Muscle of arm (tissue), 14 donors: ENCODE data around the gene TBPL1. TPM values are rescaled to one million over a fixed set of nuclear protein-coding genes. Genes with fewer than 3 reads are reported as not detected.
A peak's percentile ranks its signal among the peaks of the same experiment; 100 is the strongest.
"Not testable (repeated sequence)": the region's sequence is repeated elsewhere in the genome, so short reads cannot be mapped to it uniquely, and the experiment has no call there.

ENCODE experiments used
- DNase-seq: peaks from one replicate; pipeline ENCODE4 v3.0.0-alpha.2; 2013
- long read RNA-seq, 11 donors: transcript quantifications; one replicate each; lab custom pipeline, GENCODE V29; 2026
- polyA plus RNA-seq, 12 donors: library from polyadenylated mRNA; unstranded; fragments of 120-200 nt; gene quantifications; one replicate each; pipeline ENCODE4 v1.2.1, GENCODE V29; 2013; ENCODE audit not compliant: insufficient read length in 12 of 12

TBPL1 gene
- polyA plus RNA-seq: 10 to 100 TPM in 11 of 12 donors, not detected in 1; 17.7 to 31.2 (median 24.1) TPM
- long read RNA-seq, donor 1, full-length matches to known transcripts: 7 of 14 reads
- long read RNA-seq, donor 1, partial matches to known transcripts: 7 of 14 reads
- long read RNA-seq, donor 1, other reads (novel, unspliced or antisense): 0 of 14 reads
- long read RNA-seq, donor 2, full-length matches to known transcripts: 8 of 8 reads
- long read RNA-seq, donor 2, partial matches to known transcripts: 0 of 8 reads
- long read RNA-seq, donor 2, other reads (novel, unspliced or antisense): 0 of 8 reads
- long read RNA-seq, donor 3, full-length matches to known transcripts: 5 of 12 reads
- long read RNA-seq, donor 3, partial matches to known transcripts: 7 of 12 reads
- long read RNA-seq, donor 3, other reads (novel, unspliced or antisense): 0 of 12 reads
- long read RNA-seq, donor 4, full-length matches to known transcripts: 3 of 3 reads
- long read RNA-seq, donor 4, partial matches to known transcripts: 0 of 3 reads
- long read RNA-seq, donor 4, other reads (novel, unspliced or antisense): 0 of 3 reads
- long read RNA-seq, donor 5, full-length matches to known transcripts: 9 of 9 reads
- long read RNA-seq, donor 5, partial matches to known transcripts: 0 of 9 reads
- long read RNA-seq, donor 5, other reads (novel, unspliced or antisense): 0 of 9 reads
- long read RNA-seq, donor 6, full-length matches to known transcripts: 6 of 6 reads
- long read RNA-seq, donor 6, partial matches to known transcripts: 0 of 6 reads
- long read RNA-seq, donor 6, other reads (novel, unspliced or antisense): 0 of 6 reads
- long read RNA-seq, donor 7, full-length matches to known transcripts: 4 of 4 reads
- long read RNA-seq, donor 7, partial matches to known transcripts: 0 of 4 reads
- long read RNA-seq, donor 7, other reads (novel, unspliced or antisense): 0 of 4 reads
- long read RNA-seq, donor 8, full-length matches to known transcripts: 2 of 2 reads
- long read RNA-seq, donor 8, partial matches to known transcripts: 0 of 2 reads
- long read RNA-seq, donor 8, other reads (novel, unspliced or antisense): 0 of 2 reads
- long read RNA-seq, donor 9, full-length matches to known transcripts: 7 of 7 reads
- long read RNA-seq, donor 9, partial matches to known transcripts: 0 of 7 reads
- long read RNA-seq, donor 9, other reads (novel, unspliced or antisense): 0 of 7 reads
- long read RNA-seq, donor 10, full-length matches to known transcripts: 6 of 6 reads
- long read RNA-seq, donor 10, partial matches to known transcripts: 0 of 6 reads
- long read RNA-seq, donor 10, other reads (novel, unspliced or antisense): 0 of 6 reads
- long read RNA-seq, donor 11, full-length matches to known transcripts: 3 of 3 reads
- long read RNA-seq, donor 11, partial matches to known transcripts: 0 of 3 reads
- long read RNA-seq, donor 11, other reads (novel, unspliced or antisense): 0 of 3 reads

GRCh38 chr6:133952815-133953633, at the start of gene TBPL1:
Gene TBPL1 (plus strand): TSS chr6:133953224. CDS start chr6:133980126, 26,902 bp downstream.
- DNase-seq: peak; percentile 97

GRCh38 chr6:133903855-133904254, 49.2 kb upstream of the TBPL1 start:
- no peak for DNase-seq

GRCh38 chr6:133906050-133906449, 47.0 kb upstream of the TBPL1 start:
- no peak for DNase-seq

GRCh38 chr6:133916650-133917151, 36.3 kb upstream of the TBPL1 start:
- DNase-seq: peak; percentile 86

GRCh38 chr6:133917781-133918180, 35.2 kb upstream of the TBPL1 start:
- no peak for DNase-seq

- no peak for DNase-seq
Measured at GRCh38 chr6:133918208-133918930, 34.7 kb upstream of the TBPL1 start.

- no peak for DNase-seq
Measured at GRCh38 chr6:133919362-133919761, 33.7 kb upstream of the TBPL1 start.

GRCh38 chr6:133921249-133921859, 31.7 kb upstream of the TBPL1 start:
- peak; percentile 75 for DNase-seq

GRCh38 chr6:133923938-133924593, 29.0 kb upstream of the TBPL1 start:
- peak; percentile 75 for DNase-seq

GRCh38 chr6:133931221-133931620, 21.8 kb upstream of the TBPL1 start:
- DNase-seq: not testable (repeated sequence)

- DNase-seq: not testable (repeated sequence)
Measured at GRCh38 chr6:133936352-133936751, 16.7 kb upstream of the TBPL1 start.

GRCh38 chr6:133937909-133938308, 15.1 kb upstream of the TBPL1 start:
- DNase-seq: no peak

- DNase-seq: no peak
Measured at GRCh38 chr6:133938533-133938932, 14.5 kb upstream of the TBPL1 start.

- DNase-seq: no peak
Measured at GRCh38 chr6:133939778-133940667, 13.0 kb upstream of the TBPL1 start.

- no peak for DNase-seq
Measured at GRCh38 chr6:133945158-133945557, 7.9 kb upstream of the TBPL1 start.

GRCh38 chr6:133947302-133947900, 5.6 kb upstream of the TBPL1 start:
- DNase-seq: no peak

- DNase-seq: no peak
Measured at GRCh38 chr6:133948472-133948871, 4.6 kb upstream of the TBPL1 start.
